ENCODE results near the gene PCDHGA1. TPM values are rescaled to one million over a fixed set of nuclear protein-coding genes. Genes with fewer than 3 reads are reported as not detected.

The PCDHGA1 gene
- total and polyA plus RNA-seq, 9 of the 15 experiments (the other 6 are each of a cell fraction or from before 2014, with no cell fraction given): 0.05 to 0.26 (median 0.18) TPM; not detected in 2

GRCh38 chr5:141522301-141522700 is 192.0 kb downstream of the PCDHGA1 start (continued):
- no peak for TF ChIP-seq SETDB1 (IDR thresholded peaks at IDR 0.05; ENCODE audit: low read length)

GRCh38 chr5:141523991-141524390 is 193.7 kb downstream of the PCDHGA1 start:
- H3K9me1 ChIP-seq (ENCODE audit: control insufficient read depth, insufficient read depth, low read length): no peaks in the 10 kb centered on the region
- WGBS (ENCODE audit: insufficient coverage, low coverage, missing lambda C conversion rate): 99% methylated on average over 8 of the region's 8 CpGs
- ChIA-PET CTCF (ENCODE audit: low intra/inter-chr PET ratio) (interaction anchor here (1.0 to 1.8 kb wide), 6 partner anchors 94 to 198 kb away, joined by 3 to 7 read pairs (median 4); partner anchors contain the start of genes PCDHGA11, PCDHGA12 and PCDHGA9), POLR2A (interaction anchor here (1.1 kb wide), 1 partner anchor 94 kb away, joined by 3 read pairs; the partner anchor contains the start of gene PCDHGA12)
- DNase-seq (ENCODE audit: extremely low read depth in 1 of 4, low spot score in 3 of 4): no peak
- no peak overlapping the region for H3K4me2 ChIP-seq (ENCODE audit: insufficient read depth, low read length)
- FAIRE-seq: no peak
- no peak overlapping the region for H3K27ac ChIP-seq (ENCODE audit: extremely low read depth, low read depth, low read length)
- BruUV-seq (replicated peaks): no TSS peak
- H3K9me3 ChIP-seq (replicated peaks; ENCODE audit: control insufficient read depth, insufficient read depth, low read depth, low read length): no peaks in the 10 kb centered on the region
- peaks cover 0 to 7% of the 10 kb centered on the region in 2 experiments; a peak in 2 of 5 replicates for H3K4me1 ChIP-seq (replicated peaks in 1 of 2; ENCODE audit: control insufficient read depth in 2 of 2, insufficient read depth in 2 of 2, low read length in 2 of 2)
- TF ChIP-seq RBBP5 (IDR thresholded peaks at IDR 0.05; ENCODE audit: borderline replicate concordance, insufficient read depth, low read length, poor library complexity, severe bottlenecking) (no peak), IRF9 (tag; IDR thresholded peaks at IDR 0.05) (no peak), HDAC8 (tag; IDR thresholded peaks at IDR 0.05) (no peak), E2F4 (CRISPR knock-in tag; IDR thresholded peaks at IDR 0.05; ENCODE audit: low read depth) (no peak)
- no peaks in the 10 kb centered on the region for H3K79me2 ChIP-seq (ENCODE audit: control insufficient read depth, insufficient read depth, low read length)
- H3K36me3 ChIP-seq (ENCODE audit: control insufficient read depth, insufficient read depth, low read length): peaks cover 99% of the 10 kb centered on the region
- no peak overlapping the region for H3K4me3 ChIP-seq
- no peak for ATAC-seq
- H4K20me1 ChIP-seq (replicated peaks; ENCODE audit: control insufficient read depth, insufficient read depth, low read length): no peaks in the 10 kb centered on the region; the same call in 1 of the 2 replicates
- in situ Hi-C loops (cut with MboI) (loop anchor here (5.0 kb wide), 1 partner anchor 102 kb away; the partner anchor contains the start of gene PCDHGA11), intact Hi-C loops (cut with micrococcal nuclease) (loop anchor here (5.0 kb wide), 1 partner anchor 112 kb away; the partner anchor contains the start of gene PCDHGA10)
- H3K27me3 ChIP-seq (ENCODE audit: control insufficient read depth in 2 of 2, insufficient read depth in 2 of 2, low read length in 2 of 2): no peaks in the 10 kb centered on the region
- H3K9ac ChIP-seq (ENCODE audit: insufficient read depth in 1 of 2, low read depth in 2 of 2, low read length in 2 of 2): no peak overlapping the region
- H2AFZ ChIP-seq (ENCODE audit: low read depth, low read length): no peak overlapping the region

All from K562 (cell line).